ENCODE results near the gene CLCN5.

Gene CLCN5

DNA sequence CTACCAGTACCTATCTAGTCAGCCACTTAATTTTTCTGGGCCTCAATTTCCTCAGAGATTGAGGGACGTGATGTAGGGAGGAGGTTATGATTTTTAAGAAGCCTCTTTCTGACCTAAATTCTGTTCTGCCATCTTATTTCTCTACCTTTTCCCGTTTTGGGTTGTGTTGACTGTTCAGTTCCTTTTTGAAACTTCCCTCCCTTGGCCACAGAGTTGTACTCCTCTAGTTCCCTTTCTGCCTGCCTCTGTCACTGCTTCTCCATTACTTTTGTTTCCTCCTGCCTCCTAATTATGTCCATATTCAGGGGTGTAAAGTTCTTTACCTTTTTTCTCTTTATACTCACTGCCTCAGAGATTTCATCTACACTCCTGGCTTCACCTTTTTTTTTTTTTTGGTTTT is 25.4 kb downstream of the CLCN5 start:
- H3K4me3 ChIP-seq (ENCODE audit: low read length in 2 of 2) = no peak overlapping the region
- no peak overlapping the region for H3K14ac ChIP-seq (ENCODE audit: low read length)
- no peak overlapping the region for H2BK15ac ChIP-seq (ENCODE audit: low read length)
- H4K8ac ChIP-seq (ENCODE audit: low read depth, low read length) = no peak overlapping the region
- no peak overlapping the region for H2BK5ac ChIP-seq (ENCODE audit: low read length)
- no peak overlapping the region for H4K91ac ChIP-seq (ENCODE audit: low read depth, low read length, poor library complexity)
- H3K27me3 ChIP-seq (ENCODE audit: control insufficient read depth in 3 of 3, insufficient read depth in 3 of 3, low read depth in 1 of 3, low read length in 3 of 3) = no peaks in the 10 kb centered on the region
- H3K4me1 ChIP-seq (ENCODE audit: control insufficient read depth in 2 of 2, insufficient read depth in 1 of 2, low read depth in 1 of 2, low read length in 2 of 2) = no peaks in the 10 kb centered on the region
- no peak overlapping the region for H3K18ac ChIP-seq (ENCODE audit: low read length)
- no peak overlapping the region for H3K9ac ChIP-seq (ENCODE audit: low read depth, low read length, poor library complexity)
- no peak overlapping the region for H3K27ac ChIP-seq (replicated peaks; ENCODE audit: low read length)
- H3K4ac ChIP-seq (ENCODE audit: low read length) = no peak overlapping the region
- H2BK12ac ChIP-seq (ENCODE audit: low read length) = no peak overlapping the region
- no peak overlapping the region for H2BK120ac ChIP-seq (ENCODE audit: low read depth, low read length)
- no CpG with 5 or more reads among the region's 2 CpGs for WGBS, 2 donors (ENCODE audit: extremely low coverage in 2 of 2, insufficient read length in 2 of 2, insufficient replicate concordance in 1 of 2)
- no peak overlapping the region for H2AFZ ChIP-seq (ENCODE audit: low read length)
- H3K36me3 ChIP-seq (replicated peaks in 1 of 2; ENCODE audit: control insufficient read depth in 2 of 2, insufficient read depth in 2 of 2, low read length in 2 of 2) = no peaks in the 10 kb centered on the region
- H2AK5ac ChIP-seq (ENCODE audit: low read depth, low read length) = no peak overlapping the region
- DNase-seq (ENCODE audit: low spot score) = no peak
- H3K4me2 ChIP-seq (ENCODE audit: insufficient read depth, low read length, poor library complexity, severe bottlenecking) = no peak overlapping the region
- H3K9me3 ChIP-seq (replicated peaks in 1 of 2; ENCODE audit: control insufficient read depth in 2 of 2, insufficient read depth in 1 of 2, low read depth in 1 of 2, low read length in 2 of 2) = no peaks in the 10 kb centered on the region
- no peaks in the 10 kb centered on the region for H3K79me1 ChIP-seq (ENCODE audit: low read depth, low read length)
- no peak overlapping the region for H3K23ac ChIP-seq (ENCODE audit: low read depth, low read length, poor library complexity)

DNA sequence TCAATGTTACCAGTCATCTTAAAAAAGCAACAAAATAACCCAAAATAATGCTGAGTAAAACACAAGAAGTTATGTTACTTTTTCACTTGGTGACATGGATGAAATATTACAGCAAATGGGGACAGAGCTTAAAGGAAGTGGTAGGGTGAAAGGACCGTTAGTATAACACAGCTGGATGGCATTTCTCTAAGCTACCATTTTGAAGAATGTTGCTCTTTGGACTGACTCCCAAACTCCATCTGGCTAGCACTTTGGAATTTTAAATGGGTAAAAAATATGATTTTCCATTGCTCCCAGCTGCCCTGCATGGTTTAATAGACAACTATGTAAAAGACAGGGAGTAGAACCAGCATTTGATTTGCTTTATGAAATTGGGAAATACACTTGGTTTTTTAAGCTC is 27.6 kb downstream of the CLCN5 start:
- Histone ChIP-seq H2BK12ac (ENCODE audit: low read length) (no peak overlapping the region), H3K18ac (ENCODE audit: low read length) (no peak overlapping the region), H3K36me3 (replicated peaks in 1 of 2; ENCODE audit: control insufficient read depth in 2 of 2, insufficient read depth in 2 of 2, low read length in 2 of 2) (no peaks in the 10 kb centered on the region), H4K91ac (ENCODE audit: low read depth, low read length, poor library complexity) (no peak overlapping the region), H2AK5ac (ENCODE audit: low read depth, low read length) (no peak overlapping the region), H3K4ac (ENCODE audit: low read length) (no peak overlapping the region), H3K23ac (ENCODE audit: low read depth, low read length, poor library complexity) (no peak overlapping the region), H2BK120ac (ENCODE audit: low read depth, low read length) (no peak overlapping the region), H3K27me3 (ENCODE audit: control insufficient read depth in 3 of 3, insufficient read depth in 3 of 3, low read depth in 1 of 3, low read length in 3 of 3) (no peaks in the 10 kb centered on the region), H3K9ac (ENCODE audit: low read depth, low read length, poor library complexity) (no peak overlapping the region), H3K9me3 (replicated peaks in 1 of 2; ENCODE audit: control insufficient read depth in 2 of 2, insufficient read depth in 1 of 2, low read depth in 1 of 2, low read length in 2 of 2) (no peaks in the 10 kb centered on the region), H3K4me3 (ENCODE audit: low read length in 2 of 2) (no peak overlapping the region), H3K14ac (ENCODE audit: low read length) (no peak overlapping the region), H3K27ac (replicated peaks; ENCODE audit: low read length) (no peak overlapping the region), H3K79me1 (ENCODE audit: low read depth, low read length) (no peaks in the 10 kb centered on the region), H2AFZ (ENCODE audit: low read length) (no peak overlapping the region), H3K4me2 (ENCODE audit: insufficient read depth, low read length, poor library complexity, severe bottlenecking) (no peak overlapping the region), H4K8ac (ENCODE audit: low read depth, low read length) (no peak overlapping the region), H2BK5ac (ENCODE audit: low read length) (no peak overlapping the region), H2BK15ac (ENCODE audit: low read length) (no peak overlapping the region), H3K4me1 (ENCODE audit: control insufficient read depth in 2 of 2, insufficient read depth in 1 of 2, low read depth in 1 of 2, low read length in 2 of 2) (no peaks in the 10 kb centered on the region)
- no CpG with 5 or more reads among the region's 1 CpG for WGBS, 2 donors (ENCODE audit: extremely low coverage in 2 of 2, insufficient read length in 2 of 2, insufficient replicate concordance in 1 of 2)
- no peak for DNase-seq (ENCODE audit: low spot score)

DNA sequence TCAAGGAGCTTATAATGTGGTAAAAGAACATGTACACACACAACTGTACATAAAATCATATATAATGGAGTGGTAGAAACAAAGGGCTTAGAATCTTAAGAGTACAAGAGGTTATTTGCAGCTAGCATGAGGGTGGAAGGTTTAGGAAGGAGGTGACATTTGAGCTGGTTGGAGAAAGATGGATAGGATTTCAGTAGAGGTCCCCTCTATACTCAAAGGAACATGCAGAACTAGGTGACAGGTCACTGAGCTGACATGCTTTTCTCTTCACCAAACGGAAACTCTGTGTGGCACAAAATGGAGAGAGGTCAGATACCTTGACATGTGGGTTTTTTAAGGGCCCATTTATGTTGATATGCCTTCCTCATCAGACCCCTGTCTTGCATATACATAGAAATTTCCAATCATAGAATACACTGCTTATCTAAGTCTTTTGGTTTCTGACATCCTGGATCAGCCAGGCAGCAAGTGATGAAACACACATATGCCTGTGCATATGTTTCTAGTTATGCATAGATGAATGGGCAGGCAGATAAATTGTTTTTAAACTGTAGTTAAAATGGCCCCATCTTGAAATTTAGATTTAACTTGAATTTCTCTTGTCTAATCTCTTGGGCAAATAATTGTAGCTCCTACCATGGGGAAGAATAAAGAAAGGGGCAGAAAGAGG is 29.3 kb downstream of the CLCN5 start:
- Histone ChIP-seq H2AK5ac (ENCODE audit: low read depth, low read length) (no peak overlapping the region), H3K23ac (ENCODE audit: low read depth, low read length, poor library complexity) (no peak overlapping the region), H3K36me3 (replicated peaks in 1 of 2; ENCODE audit: control insufficient read depth in 2 of 2, insufficient read depth in 2 of 2, low read length in 2 of 2) (no peaks in the 10 kb centered on the region), H3K4me3 (ENCODE audit: low read length in 2 of 2) (no peak overlapping the region), H3K18ac (ENCODE audit: low read length) (no peak overlapping the region), H3K14ac (ENCODE audit: low read length) (no peak overlapping the region), H3K27me3 (ENCODE audit: control insufficient read depth in 3 of 3, insufficient read depth in 3 of 3, low read depth in 1 of 3, low read length in 3 of 3) (no peaks in the 10 kb centered on the region), H3K79me1 (ENCODE audit: low read depth, low read length) (no peaks in the 10 kb centered on the region), H2BK5ac (ENCODE audit: low read length) (no peak overlapping the region), H2AFZ (ENCODE audit: low read length) (no peak overlapping the region), H4K8ac (ENCODE audit: low read depth, low read length) (no peak overlapping the region), H2BK15ac (ENCODE audit: low read length) (no peak overlapping the region), H2BK12ac (ENCODE audit: low read length) (no peak overlapping the region), H4K91ac (ENCODE audit: low read depth, low read length, poor library complexity) (no peak overlapping the region), H3K4me2 (ENCODE audit: insufficient read depth, low read length, poor library complexity, severe bottlenecking) (no peak overlapping the region), H3K4me1 (ENCODE audit: control insufficient read depth in 2 of 2, insufficient read depth in 1 of 2, low read depth in 1 of 2, low read length in 2 of 2) (peaks cover 0 to 2% of the 10 kb centered on the region in 2 donors), H3K27ac (replicated peaks; ENCODE audit: low read length) (no peak overlapping the region), H2BK120ac (ENCODE audit: low read depth, low read length) (no peak overlapping the region), H3K9me3 (replicated peaks in 1 of 2; ENCODE audit: control insufficient read depth in 2 of 2, insufficient read depth in 1 of 2, low read depth in 1 of 2, low read length in 2 of 2) (no peaks in the 10 kb centered on the region), H3K4ac (ENCODE audit: low read length) (no peak overlapping the region), H3K9ac (ENCODE audit: low read depth, low read length, poor library complexity) (no peak overlapping the region)
- DNase-seq (ENCODE audit: low spot score) = no peak
- WGBS, 2 donors (ENCODE audit: extremely low coverage in 2 of 2, insufficient read length in 2 of 2, insufficient replicate concordance in 1 of 2) = no CpG with 5 or more reads among the region's 1 CpG

DNA sequence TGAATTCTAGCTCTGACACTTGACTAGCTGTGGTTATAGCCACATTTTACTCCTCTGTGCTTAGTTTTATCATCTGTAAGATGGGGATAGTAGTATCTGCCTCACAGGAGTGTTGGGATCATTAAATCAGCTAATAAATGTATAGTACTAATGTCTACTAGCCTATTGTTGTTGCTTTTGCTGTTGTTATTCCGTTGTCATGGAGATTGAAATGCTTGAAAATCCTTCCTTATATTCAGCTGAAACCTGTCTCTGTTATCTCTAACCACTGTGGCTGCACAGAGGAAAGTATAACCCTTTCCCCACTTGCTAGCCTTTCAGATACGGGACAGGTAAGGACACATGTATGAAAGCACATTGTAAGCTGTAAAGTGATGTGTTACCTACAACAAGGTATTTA is 33.9 kb downstream of the CLCN5 start:
- WGBS, 2 donors (ENCODE audit: extremely low coverage in 2 of 2, insufficient read length in 2 of 2, insufficient replicate concordance in 1 of 2) = no CpG with 5 or more reads among the region's 2 CpGs
- no peak overlapping the region for H2AFZ ChIP-seq (ENCODE audit: low read length)
- no peak overlapping the region for H3K9ac ChIP-seq (ENCODE audit: low read depth, low read length, poor library complexity)
- no peak overlapping the region for H3K18ac ChIP-seq (ENCODE audit: low read length)
- no peak overlapping the region for H2BK12ac ChIP-seq (ENCODE audit: low read length)
- peak; percentile 0 for DNase-seq (ENCODE audit: low spot score)
- no peaks in the 10 kb centered on the region for H3K36me3 ChIP-seq (replicated peaks in 1 of 2; ENCODE audit: control insufficient read depth in 2 of 2, insufficient read depth in 2 of 2, low read length in 2 of 2)
- H3K9me3 ChIP-seq (replicated peaks in 1 of 2; ENCODE audit: control insufficient read depth in 2 of 2, insufficient read depth in 1 of 2, low read depth in 1 of 2, low read length in 2 of 2) = no peaks in the 10 kb centered on the region
- H4K91ac ChIP-seq (ENCODE audit: low read depth, low read length, poor library complexity) = no peak overlapping the region
- H3K4me3 ChIP-seq (ENCODE audit: low read length in 2 of 2) = no peak overlapping the region
- H4K8ac ChIP-seq (ENCODE audit: low read depth, low read length) = no peak overlapping the region
- no peak overlapping the region for H2BK120ac ChIP-seq (ENCODE audit: low read depth, low read length)
- H3K23ac ChIP-seq (ENCODE audit: low read depth, low read length, poor library complexity) = no peak overlapping the region
- H3K4me1 ChIP-seq (ENCODE audit: control insufficient read depth in 2 of 2, insufficient read depth in 1 of 2, low read depth in 1 of 2, low read length in 2 of 2) = peaks cover 0 to 2% of the 10 kb centered on the region in 2 donors
- H3K14ac ChIP-seq (ENCODE audit: low read length) = no peak overlapping the region
- no peak overlapping the region for H3K4me2 ChIP-seq (ENCODE audit: insufficient read depth, low read length, poor library complexity, severe bottlenecking)
- H3K79me1 ChIP-seq (ENCODE audit: low read depth, low read length) = no peaks in the 10 kb centered on the region
- H2BK5ac ChIP-seq (ENCODE audit: low read length) = no peak overlapping the region
- H3K27ac ChIP-seq (replicated peaks; ENCODE audit: low read length) = no peak overlapping the region
- no peak overlapping the region for H2BK15ac ChIP-seq (ENCODE audit: low read length)
- H2AK5ac ChIP-seq (ENCODE audit: low read depth, low read length) = no peak overlapping the region
- no peak overlapping the region for H3K4ac ChIP-seq (ENCODE audit: low read length)
- no peaks in the 10 kb centered on the region for H3K27me3 ChIP-seq (ENCODE audit: control insufficient read depth in 3 of 3, insufficient read depth in 3 of 3, low read depth in 1 of 3, low read length in 3 of 3)
